T-cell (primary cell): ENCODE data around the gene VAV2. TPM values are rescaled to one million over a fixed set of nuclear protein-coding genes. Genes with fewer than 3 reads are reported as not detected.

ENCODE experiments used
- ATAC-seq, 4 experiments: fragments of 200-7000 bp in 3 of 4; fragments of 150-1000 bp in 1 of 4; cut with Tn5 transposase; replicated peaks in 1 of 4; 1 replicate in 3 of 4; 2 replicates in 1 of 4; pipeline ENCODE4 v1.10.0; 2021; ENCODE audit warnings: moderate library complexity in 3 of 4, mild to moderate bottlenecking in 2 of 4, moderate number of reproducible peaks in 1 of 4
- CTCF ChIA-PET, 2 donors: fragments of 300-600 bp; sonication (Branson Sonifier 250); formaldehyde crosslinking; loops; one replicate each; lab custom pipeline; 2022; ENCODE audit warnings: antibody characterized with exemption in 2 of 2; lab: Charles Lee
- POLR2A ChIA-PET, 2 donors: fragments of 300-600 bp; sonication (Branson Sonifier 250); formaldehyde crosslinking; loops; one replicate each; lab custom pipeline; 2022; ENCODE audit warnings: antibody characterized with exemption in 2 of 2; lab: Charles Lee
- DNase-seq, 35 experiments: peaks; one replicate each; pipeline versions ENCODE4 v3.0.0 to v3.0.0-alpha.2; 2013 to 2023
- H3K27ac ChIP-seq: one replicate; pipeline ENCODE4 v1.5.1; 2013; ENCODE audit warnings: low read length
- H3K27me3 ChIP-seq, 2 experiments: replicated peaks in 1 of 2; 1 replicate in 1 of 2; 2 replicates in 1 of 2; pipeline versions ENCODE4 v1.6.1 to v1.7.0; 2013; ENCODE audit warnings: low read length in 1 of 2, mixed read lengths in 1 of 2; ENCODE audit not compliant: control insufficient read depth in 2 of 2, insufficient read depth in 2 of 2; ENCODE audit errors: extremely low read depth in 1 of 2
- H3K36me3 ChIP-seq, 2 donors: 1 replicate in 1 of 2; 2 replicates in 1 of 2; pipeline versions ENCODE4 v1.6.1 to v1.7.0; 2013; ENCODE audit warnings: low read length in 1 of 2; ENCODE audit not compliant: control insufficient read depth in 2 of 2, insufficient read depth in 1 of 2; ENCODE audit errors: extremely low read depth in 1 of 2
- H3K4me1 ChIP-seq, 2 experiments: 1 replicate in 1 of 2; 2 replicates in 1 of 2; pipeline versions ENCODE4 v1.6.1 to v1.7.0; 2013; ENCODE audit warnings: low read length in 2 of 2, mixed read lengths in 1 of 2; ENCODE audit not compliant: insufficient read depth in 2 of 2, control insufficient read depth in 1 of 2; ENCODE audit errors: extremely low read depth in 1 of 2
- H3K4me3 ChIP-seq, 2 donors: 1 replicate in 1 of 2; 2 replicates in 1 of 2; pipeline versions ENCODE4 v1.5.1 to v1.7.0; 2013; ENCODE audit warnings: mild to moderate bottlenecking in 2 of 2, low read length in 1 of 2, moderate library complexity in 1 of 2; ENCODE audit not compliant: control insufficient read depth in 1 of 2; ENCODE audit errors: extremely low read depth in 1 of 2
- H3K9me3 ChIP-seq: 2 replicates; pipeline ENCODE4 v1.7.0; 2013
- H3K27ac Mint-ChIP-seq, 2 donors: one replicate each; pipeline ENCODE4 v1.8.0; 2020 to 2021; ENCODE audit warnings: mild to moderate bottlenecking in 2 of 2, mixed read lengths in 2 of 2
- H3K27me3 Mint-ChIP-seq, 2 donors: one replicate each; pipeline ENCODE4 v1.8.0; 2021 to 2022; ENCODE audit warnings: mixed read lengths in 2 of 2
- H3K36me3 Mint-ChIP-seq: one replicate; pipeline ENCODE4 v1.8.0; 2021; ENCODE audit warnings: mixed read lengths
- H3K4me1 Mint-ChIP-seq, 3 donors: one replicate each; pipeline ENCODE4 v1.8.0; 2020 to 2022; ENCODE audit warnings: mixed read lengths in 3 of 3, mild to moderate bottlenecking in 1 of 3
- H3K4me3 Mint-ChIP-seq, 3 donors: one replicate each; pipeline ENCODE4 v1.8.0; 2020 to 2022; ENCODE audit warnings: mild to moderate bottlenecking in 3 of 3, mixed read lengths in 3 of 3, moderate library complexity in 3 of 3
- H3K9me3 Mint-ChIP-seq, 3 donors: one replicate each; pipeline ENCODE4 v1.8.0; 2020 to 2022; ENCODE audit warnings: mixed read lengths in 3 of 3
- whole genome bisulfite sequencing: methylation state at CpG from one replicate; pipeline ENCODE4 v1.1.5; 2013; ENCODE audit warnings: missing lambda C conversion rate; ENCODE audit not compliant: insufficient coverage; 5-methylcytosine and 5-hydroxymethylcytosine counted together
- total RNA-seq, 35 experiments: library from RNA in 6 of 35; stranded (reverse) in 6 of 35; fragments of 120-200 nt in 1 of 35; gene quantifications; one replicate each; pipeline versions ENCODE4 v1.2.1 to v1.2.4 and lab custom pipeline; 2013 to 2026

The VAV2 gene
- total RNA-seq, 5 donors from 2014 or later (not counting 1 experiment from before 2014, with no cell fraction given), result 1.2 to 7.5 (median 4.9) TPM

GRCh38 chr9:133933426-133934026 lies 58.6 kb downstream of the VAV2 start:
- Mint-ChIP-seq H3K27me3 (no peaks in the 10 kb centered on the region), H3K9me3 (no peaks in the 10 kb centered on the region), H3K4me3 (no peak overlapping the region), H3K4me1 (no peaks in the 10 kb centered on the region), H3K36me3 (no peaks in the 10 kb centered on the region), H3K27ac (no peak overlapping the region)
- Histone ChIP-seq H3K36me3 (no peaks in the 10 kb centered on the region), H3K27me3 (no peaks in the 10 kb centered on the region), H3K4me1 (no peaks in the 10 kb centered on the region), H3K27ac (no peak overlapping the region), H3K9me3 (no peaks in the 10 kb centered on the region), H3K4me3 (no peak overlapping the region)
- CTCF ChIA-PET, result no interaction called here
- DNase-seq (no peak), ATAC-seq (no peak)
- POLR2A ChIA-PET, result no interaction called here
- 71% methylated on average over 6 of the region's 6 CpGs for WGBS

- H3K36me3 Mint-ChIP-seq, result no peaks in the 10 kb centered on the region
- ChIA-PET POLR2A (no interaction called here), CTCF (no interaction called here)
- WGBS, result 76% methylated on average over 8 of the region's 9 CpGs
- ATAC-seq (no peak), DNase-seq (no peak)
- H3K4me1 ChIP-seq, result no peaks in the 10 kb centered on the region
- H3K9me3 Mint-ChIP-seq, result no peaks in the 10 kb centered on the region
- no peak overlapping the region for H3K4me3 Mint-ChIP-seq
- no peaks in the 10 kb centered on the region for H3K27me3 ChIP-seq
- H3K36me3 ChIP-seq, result no peaks in the 10 kb centered on the region
- no peak overlapping the region for H3K4me3 ChIP-seq
- no peak overlapping the region for H3K27ac ChIP-seq
- H3K9me3 ChIP-seq, result no peaks in the 10 kb centered on the region
- no peak overlapping the region for H3K27ac Mint-ChIP-seq
- no peaks in the 10 kb centered on the region for H3K4me1 Mint-ChIP-seq
- no peaks in the 10 kb centered on the region for H3K27me3 Mint-ChIP-seq
Measured at GRCh38 chr9:133932633-133933032, 59.5 kb downstream of the VAV2 start.

- 68% methylated on average over 11 of the region's 15 CpGs for WGBS
- ATAC-seq (no peak), DNase-seq (no peak)
- Mint-ChIP-seq H3K27ac (no peak overlapping the region), H3K4me3 (no peak overlapping the region), H3K9me3 (no peaks in the 10 kb centered on the region), H3K27me3 (no peaks in the 10 kb centered on the region), H3K36me3 (no peaks in the 10 kb centered on the region), H3K4me1 (no peaks in the 10 kb centered on the region)
- no peak overlapping the region for H3K27ac ChIP-seq
- H3K4me1 ChIP-seq, result no peaks in the 10 kb centered on the region
- CTCF ChIA-PET, result no interaction called here
- POLR2A ChIA-PET, result no interaction called here
- no peaks in the 10 kb centered on the region for H3K9me3 ChIP-seq
- H3K4me3 ChIP-seq, result no peak overlapping the region
- no peaks in the 10 kb centered on the region for H3K36me3 ChIP-seq
- H3K27me3 ChIP-seq, result no peaks in the 10 kb centered on the region
Measured at GRCh38 chr9:133932181-133932580, 59.9 kb downstream of the VAV2 start.

- H3K27me3 Mint-ChIP-seq, result no peaks in the 10 kb centered on the region
- H3K36me3 ChIP-seq, result no peaks in the 10 kb centered on the region
Measured at GRCh38 chr9:133930682-133931485, 61.2 kb downstream of the VAV2 start.

GRCh38 chr9:133930046-133930681 lies 62.0 kb downstream of the VAV2 start:
- H3K4me1 Mint-ChIP-seq, result no peaks in the 10 kb centered on the region
- H3K4me1 ChIP-seq, result no peaks in the 10 kb centered on the region
- DNase-seq (no peak), ATAC-seq (no peak)
- H3K27me3 Mint-ChIP-seq, result no peaks in the 10 kb centered on the region
- no peak overlapping the region for H3K27ac ChIP-seq
- no peaks in the 10 kb centered on the region for H3K27me3 ChIP-seq
- CTCF ChIA-PET, result no interaction called here
- H3K4me3 Mint-ChIP-seq, result no peak overlapping the region
- no peaks in the 10 kb centered on the region for H3K9me3 ChIP-seq
- 70% methylated on average over 14 of the region's 20 CpGs for WGBS
- H3K4me3 ChIP-seq, result no peak overlapping the region
- H3K27ac Mint-ChIP-seq, result no peak overlapping the region
- H3K36me3 ChIP-seq, result no peaks in the 10 kb centered on the region
- H3K9me3 Mint-ChIP-seq, result no peaks in the 10 kb centered on the region
- H3K36me3 Mint-ChIP-seq, result no peaks in the 10 kb centered on the region
- POLR2A ChIA-PET, result no interaction called here

More at GRCh38 chr9:133930682-133931485, 61.2 kb downstream of the VAV2 start:
- DNase-seq (no peak), ATAC-seq (no peak)
- H3K9me3 Mint-ChIP-seq, result no peaks in the 10 kb centered on the region
- H3K4me3 ChIP-seq, result no peak overlapping the region
- H3K4me1 ChIP-seq, result no peaks in the 10 kb centered on the region
- H3K4me3 Mint-ChIP-seq, result no peak overlapping the region
- H3K27me3 ChIP-seq, result no peaks in the 10 kb centered on the region
- ChIA-PET POLR2A (no interaction called here), CTCF (no interaction called here)
- H3K9me3 ChIP-seq, result no peaks in the 10 kb centered on the region
- 86% methylated on average over 19 of the region's 23 CpGs for WGBS
- no peak overlapping the region for H3K27ac Mint-ChIP-seq
- H3K27ac ChIP-seq, result no peak overlapping the region
- H3K4me1 Mint-ChIP-seq, result no peaks in the 10 kb centered on the region
- H3K36me3 Mint-ChIP-seq, result no peaks in the 10 kb centered on the region

- Histone ChIP-seq H3K4me1 (no peaks in the 10 kb centered on the region), H3K36me3 (no peaks in the 10 kb centered on the region), H3K9me3 (no peaks in the 10 kb centered on the region), H3K4me3 (no peak overlapping the region), H3K27me3 (no peaks in the 10 kb centered on the region), H3K27ac (no peak overlapping the region)
- DNase-seq, result no peak
- ATAC-seq, result no peak
- WGBS, result 73% methylated on average over 8 of the region's 10 CpGs
- ChIA-PET POLR2A (no interaction called here), CTCF (no interaction called here)
- Mint-ChIP-seq H3K27ac (no peak overlapping the region), H3K4me3 (no peak overlapping the region), H3K36me3 (no peaks in the 10 kb centered on the region), H3K27me3 (no peaks in the 10 kb centered on the region), H3K9me3 (no peaks in the 10 kb centered on the region), H3K4me1 (no peaks in the 10 kb centered on the region)
Measured at GRCh38 chr9:133929599-133929998, 62.5 kb downstream of the VAV2 start.
